ENCODE results near the gene GRM8. TPM values are rescaled to one million over a fixed set of nuclear protein-coding genes. Genes with fewer than 3 reads are reported as not detected.

GRM8 gene
- total RNA-seq, 1 donor from 2014 or later: 1.8 TPM

DNA sequence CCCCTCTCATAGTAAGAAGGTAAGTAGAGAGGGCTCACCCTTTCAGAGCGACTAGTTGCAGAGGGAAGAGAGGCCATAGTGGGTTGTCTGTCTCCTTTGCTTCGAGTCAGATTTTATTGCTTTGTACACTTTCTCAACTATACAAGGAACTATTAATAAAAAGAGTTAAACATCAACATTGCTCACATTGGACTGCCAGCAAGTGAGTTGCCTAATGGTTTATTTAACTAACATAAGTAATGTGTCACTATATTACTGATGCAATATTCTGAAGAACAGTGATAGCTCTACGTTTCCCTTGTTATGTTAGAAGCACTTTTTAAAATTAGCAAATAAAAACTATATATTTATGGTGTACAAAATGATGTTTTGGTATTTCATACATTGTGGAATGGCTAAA is 451.0 kb downstream of the GRM8 start:
- no peak for DNase-seq (ENCODE audit: low spot score)
- ATAC-seq: no peak
- intact Hi-C loops (cut with DNase I): no loop called here

DNA sequence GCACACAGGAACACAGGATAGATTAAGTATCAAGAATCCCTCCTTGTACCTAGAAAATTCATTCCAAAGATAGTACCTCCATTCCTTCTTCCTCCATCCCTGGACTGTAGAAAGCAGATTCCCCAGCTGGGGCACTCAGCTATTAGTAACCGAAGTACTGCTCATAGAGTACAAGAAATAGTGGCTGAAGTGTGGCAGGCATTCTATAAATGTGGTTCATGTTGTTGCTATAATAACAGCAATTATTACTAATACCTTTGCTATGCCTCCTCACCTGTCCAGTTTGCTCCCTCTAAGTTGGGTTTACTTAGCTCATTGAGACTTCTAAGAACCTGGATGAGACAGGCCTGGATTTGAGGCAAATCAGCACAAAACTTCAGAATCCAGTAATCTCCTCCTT is 453.2 kb downstream of the GRM8 start:
- ATAC-seq: no peak
- intact Hi-C loops (cut with DNase I): no loop called here
- no peak for DNase-seq (ENCODE audit: low spot score)

- intact Hi-C loops (cut with DNase I): no loop called here
- ATAC-seq (peak; percentile 24), DNase-seq (ENCODE audit: low spot score) (no peak)
Observed at GRCh38 chr7:126792521-126792920, 460.2 kb downstream of the GRM8 start.

- ATAC-seq: no peak
- DNase-seq (ENCODE audit: low spot score): no peak
- intact Hi-C loops (cut with DNase I): no loop called here
Observed at GRCh38 chr7:126791306-126791705, 461.4 kb downstream of the GRM8 start.

- intact Hi-C loops (cut with DNase I): no loop called here
- DNase-seq (ENCODE audit: low spot score) (no peak), ATAC-seq (no peak)
Observed at GRCh38 chr7:126790763-126791162, 462.0 kb downstream of the GRM8 start.

- ATAC-seq: no peak
- intact Hi-C loops (cut with DNase I): no loop called here
- no peak for DNase-seq (ENCODE audit: low spot score)
Observed at GRCh38 chr7:126783613-126784012, 469.1 kb downstream of the GRM8 start.

GRCh38 chr7:126780993-126781392 is 471.7 kb downstream of the GRM8 start:
- ATAC-seq (no peak), DNase-seq (ENCODE audit: low spot score) (no peak)
- intact Hi-C loops (cut with DNase I): no loop called here

GRCh38 chr7:126778101-126778500 is 474.6 kb downstream of the GRM8 start:
- intact Hi-C loops (cut with DNase I): no loop called here
- DNase-seq (ENCODE audit: low spot score) (no peak), ATAC-seq (no peak)

DNA sequence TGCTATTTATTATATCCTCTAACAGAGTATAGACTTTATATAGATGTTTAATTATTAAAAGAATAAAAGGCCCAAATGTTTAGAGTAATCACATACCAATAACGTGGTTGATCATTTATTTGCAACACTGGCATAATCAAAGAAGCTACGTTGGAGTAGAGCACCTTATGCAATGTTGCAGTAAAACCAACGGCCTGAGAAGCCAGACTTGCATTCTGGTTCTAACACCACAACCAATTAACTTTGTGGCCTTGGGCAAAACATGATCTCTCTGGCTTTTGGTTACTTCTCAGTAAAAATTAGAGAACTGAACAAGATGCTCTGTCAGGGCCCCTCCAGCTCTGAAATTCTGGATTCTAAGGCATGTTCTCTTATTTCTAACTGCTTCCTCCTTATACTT is 476.2 kb downstream of the GRM8 start:
- DNase-seq (ENCODE audit: low spot score) (no peak), ATAC-seq (no peak)
- intact Hi-C loops (cut with DNase I): no loop called here

DNA sequence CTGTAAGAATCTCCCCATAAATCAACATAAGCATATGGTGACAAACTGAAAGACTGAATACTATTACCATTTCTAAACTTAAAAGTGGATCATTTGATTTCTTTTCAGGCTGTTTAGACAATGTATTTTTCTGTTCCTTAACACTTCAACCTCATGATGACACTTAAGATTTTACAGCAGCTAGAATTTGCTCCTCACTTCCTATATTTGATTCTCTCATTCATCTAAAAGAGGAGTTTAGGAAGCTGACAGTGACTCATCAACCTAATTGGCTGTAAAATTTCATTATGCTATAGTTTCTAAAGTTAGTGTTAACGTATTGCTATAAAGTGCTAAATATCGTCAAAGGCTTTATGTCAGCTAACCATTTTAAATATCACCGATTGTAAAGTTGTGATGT is 478.7 kb downstream of the GRM8 start:
- intact Hi-C loops (cut with DNase I): no loop called here
- no peak for DNase-seq (ENCODE audit: low spot score)
- no peak for ATAC-seq

- ATAC-seq (no peak), DNase-seq (ENCODE audit: low spot score) (no peak)
- intact Hi-C loops (cut with DNase I): no loop called here
Observed at GRCh38 chr7:126768836-126769235, 483.9 kb downstream of the GRM8 start.

GRCh38 chr7:126760914-126761577 is 491.7 kb downstream of the GRM8 start:
- intact Hi-C loops (cut with DNase I): no loop called here
- no peak for ATAC-seq
- no peak for DNase-seq (ENCODE audit: low spot score)

GRCh38 chr7:126755381-126755780 is 497.4 kb downstream of the GRM8 start:
- no peak for ATAC-seq
- intact Hi-C loops (cut with DNase I): no loop called here
- no peak for DNase-seq (ENCODE audit: low spot score)

DNA sequence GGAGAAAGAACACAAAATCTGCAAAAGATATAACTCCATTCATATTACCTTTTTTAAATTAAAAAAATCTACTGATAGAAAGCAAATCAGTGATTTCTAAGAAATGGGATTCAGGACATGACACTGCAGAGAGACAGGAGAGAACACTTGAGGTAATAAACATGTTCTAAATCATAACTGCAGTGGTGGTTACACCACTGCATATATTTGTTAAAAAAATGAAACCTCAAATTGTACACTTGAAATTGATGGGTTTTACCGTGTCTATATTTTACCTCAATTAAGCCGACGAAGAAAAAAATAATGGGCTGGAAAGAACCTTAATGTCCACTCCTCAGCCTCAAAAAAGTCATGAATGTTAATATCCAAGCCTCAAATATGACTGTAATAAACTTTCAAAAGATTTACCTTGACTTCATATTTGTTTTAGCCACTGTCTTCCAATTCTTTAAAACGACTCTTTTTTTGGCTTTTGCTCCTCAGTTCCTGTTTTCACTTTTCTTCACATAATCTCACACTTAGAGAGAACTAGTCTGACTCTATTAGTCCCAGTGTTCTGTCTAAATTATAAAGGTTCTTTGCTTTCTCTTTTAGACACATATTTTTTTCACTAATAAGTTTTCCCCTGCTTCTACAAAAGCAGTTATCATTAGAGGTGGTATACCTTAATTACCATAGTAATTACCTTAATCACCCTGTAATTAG is 502.4 kb downstream of the GRM8 start:
- intact Hi-C loops (cut with DNase I): no loop called here
- no peak for ATAC-seq
- no peak for DNase-seq (ENCODE audit: low spot score)

- intact Hi-C loops (cut with DNase I): no loop called here
- DNase-seq (ENCODE audit: low spot score) (no peak), ATAC-seq (no peak)
Observed at GRCh38 chr7:126728967-126729366, 523.8 kb downstream of the GRM8 start.

DNA sequence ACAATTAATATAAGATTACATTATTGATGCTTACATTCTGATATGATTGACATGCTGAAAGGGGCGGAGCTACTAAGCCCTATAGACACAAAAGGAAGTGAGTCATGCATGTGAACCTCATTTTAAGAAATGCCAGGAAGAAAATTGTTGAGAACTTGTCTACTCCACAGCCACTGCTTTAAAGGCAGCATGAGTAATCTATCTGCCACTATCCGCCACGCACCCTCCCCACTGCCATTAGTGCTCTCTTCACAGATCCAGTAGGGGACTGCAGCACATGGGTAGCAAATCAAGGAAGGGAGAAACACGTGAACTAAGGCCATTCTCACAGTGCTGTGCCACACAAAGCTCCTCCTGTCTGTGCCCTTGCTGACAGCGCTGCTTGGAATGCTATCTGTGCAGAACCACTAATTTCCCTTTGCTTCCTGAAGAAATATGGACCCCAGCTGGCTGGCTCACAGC is 524.8 kb downstream of the GRM8 start:
- intact Hi-C loops (cut with DNase I): no loop called here
- no peak for DNase-seq (ENCODE audit: low spot score)
- no peak for ATAC-seq

DNA sequence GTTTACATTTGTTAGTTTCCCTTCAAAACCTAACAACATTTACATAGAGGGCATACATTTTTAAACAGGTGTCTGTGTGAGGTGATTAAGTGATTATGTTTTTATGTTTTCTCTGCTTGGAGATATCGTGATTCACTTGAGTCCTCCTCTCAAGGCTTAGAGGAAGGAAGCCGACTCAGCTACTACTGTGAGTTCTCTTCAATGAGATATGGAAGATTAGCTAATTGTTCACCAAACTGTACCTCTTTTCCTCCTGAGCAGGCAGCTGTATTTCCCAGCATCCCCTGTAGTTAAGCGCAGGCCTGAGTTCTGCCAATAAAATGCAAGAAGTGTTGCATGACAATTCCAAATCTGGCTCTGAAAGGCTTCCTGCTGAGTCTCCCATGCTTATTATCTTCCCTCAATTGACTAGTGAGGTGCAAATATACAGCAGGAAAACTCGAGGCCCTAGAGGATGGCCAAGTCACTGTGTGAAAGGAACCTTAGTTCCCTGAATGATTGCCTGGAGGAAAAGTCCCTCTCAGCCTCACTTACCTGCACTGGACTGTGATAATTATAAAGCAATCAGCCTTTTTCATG is 528.7 kb downstream of the GRM8 start:
- intact Hi-C loops (cut with DNase I): no loop called here
- ATAC-seq: no peak
- no peak for DNase-seq (ENCODE audit: low spot score)

DNA sequence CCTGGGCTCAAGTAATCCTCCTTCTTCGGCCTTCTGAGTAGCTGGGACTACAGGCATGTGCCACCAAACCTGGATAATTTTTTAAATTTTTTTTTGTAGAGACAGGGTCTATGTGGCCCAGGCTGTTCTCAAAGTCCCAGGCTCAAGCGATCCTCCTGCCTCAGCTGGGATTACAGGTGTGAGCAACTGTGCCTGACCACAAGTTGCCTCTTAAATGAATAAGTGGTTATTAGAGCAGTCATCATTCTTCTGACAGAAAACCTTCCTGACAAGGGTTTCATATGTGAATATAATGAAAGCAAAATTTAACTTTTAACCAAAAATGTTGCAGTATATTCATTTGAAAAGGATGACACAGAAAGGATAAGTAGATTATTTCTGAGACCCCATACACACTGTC is 532.5 kb downstream of the GRM8 start:
- no peak for ATAC-seq
- intact Hi-C loops (cut with DNase I): no loop called here
- no peak for DNase-seq (ENCODE audit: low spot score)

DNA sequence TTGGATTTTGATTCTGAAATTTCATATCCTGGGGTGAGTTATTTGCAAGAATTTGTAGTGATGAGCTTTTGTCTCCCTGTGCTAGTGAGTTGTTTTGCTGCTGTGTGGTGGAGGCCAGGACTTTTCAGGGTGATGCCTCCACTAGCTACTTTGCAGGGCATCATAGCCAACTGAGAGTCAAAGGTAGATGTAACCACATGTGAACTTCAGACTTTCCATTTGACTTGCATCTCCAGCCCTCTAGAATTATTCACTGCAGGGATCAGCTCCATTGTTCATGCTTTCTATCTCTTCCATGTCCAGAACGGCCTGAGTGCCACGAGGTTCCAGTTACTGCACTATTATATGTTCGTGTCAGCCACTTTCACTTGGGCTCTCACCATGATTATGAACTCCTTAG is 534.3 kb downstream of the GRM8 start:
- intact Hi-C loops (cut with DNase I): no loop called here
- ATAC-seq: no peak
- no peak for DNase-seq (ENCODE audit: low spot score)

DNA sequence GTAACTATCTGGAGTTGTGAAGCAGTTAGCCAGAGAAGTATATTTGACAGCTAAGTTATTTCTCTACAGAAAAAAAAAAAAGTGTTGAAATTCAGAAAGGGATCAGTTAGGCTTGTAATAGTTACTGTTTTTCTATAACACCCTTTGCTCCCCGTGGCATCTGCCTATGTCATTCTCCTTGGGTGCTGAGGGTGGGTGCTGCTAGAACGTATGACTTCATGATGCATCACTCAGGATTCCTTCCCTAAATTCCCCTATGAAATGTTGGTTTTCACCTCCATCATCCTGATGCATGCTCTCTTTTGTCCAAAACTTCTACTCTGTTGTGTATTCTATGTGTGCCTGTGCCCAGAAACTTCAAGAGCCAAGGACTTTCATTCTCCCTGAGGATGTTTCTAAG is 536.4 kb downstream of the GRM8 start:
- ATAC-seq (no peak), DNase-seq (ENCODE audit: low spot score) (no peak)
- intact Hi-C loops (cut with DNase I): no loop called here

- no peak for DNase-seq (ENCODE audit: low spot score)
- ATAC-seq: no peak
- intact Hi-C loops (cut with DNase I): no loop called here
Observed at GRCh38 chr7:126715076-126715475, 537.7 kb downstream of the GRM8 start.

All from sciatic nerve (tissue), 2 donors.